ENCODE results near the gene CDAN1.

The CDAN1 gene

DNA sequence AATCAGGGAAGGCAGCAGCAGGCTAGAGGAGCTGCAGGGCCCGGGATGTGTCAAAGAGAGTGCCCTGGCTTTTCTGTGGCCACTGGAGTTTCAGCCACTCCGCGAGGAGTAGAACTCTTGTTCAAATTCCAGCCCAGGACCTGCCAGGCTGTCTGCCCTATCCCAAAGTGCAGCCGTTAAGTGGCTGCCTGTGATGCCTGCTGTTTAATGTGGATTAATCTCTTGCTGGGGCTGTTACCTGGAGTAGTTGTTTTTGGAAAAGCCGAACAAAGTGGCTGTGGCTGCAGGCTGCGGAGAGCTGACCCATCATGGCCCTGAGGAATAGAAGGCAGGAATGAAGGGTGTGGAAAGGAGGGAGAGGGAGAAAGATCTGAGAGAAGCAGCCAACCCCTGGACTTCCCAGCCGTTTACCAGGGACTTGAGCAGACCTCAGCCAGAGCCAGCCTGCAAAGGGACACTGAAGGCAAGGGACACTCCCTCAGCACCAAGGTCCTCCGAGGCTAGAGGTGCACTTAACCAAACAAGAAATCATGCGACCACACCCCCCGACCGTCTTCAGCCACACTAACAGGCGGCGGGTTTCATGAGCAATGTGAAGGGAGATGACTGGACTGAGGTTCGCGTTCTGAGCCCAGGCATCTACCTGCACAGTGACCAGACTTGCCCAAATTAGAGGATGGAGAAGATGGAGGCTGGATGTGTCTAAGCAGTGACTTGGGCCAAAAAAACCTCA lies 4.7 kb downstream of the CDAN1 start:
- DNase-seq: no peak

DNA sequence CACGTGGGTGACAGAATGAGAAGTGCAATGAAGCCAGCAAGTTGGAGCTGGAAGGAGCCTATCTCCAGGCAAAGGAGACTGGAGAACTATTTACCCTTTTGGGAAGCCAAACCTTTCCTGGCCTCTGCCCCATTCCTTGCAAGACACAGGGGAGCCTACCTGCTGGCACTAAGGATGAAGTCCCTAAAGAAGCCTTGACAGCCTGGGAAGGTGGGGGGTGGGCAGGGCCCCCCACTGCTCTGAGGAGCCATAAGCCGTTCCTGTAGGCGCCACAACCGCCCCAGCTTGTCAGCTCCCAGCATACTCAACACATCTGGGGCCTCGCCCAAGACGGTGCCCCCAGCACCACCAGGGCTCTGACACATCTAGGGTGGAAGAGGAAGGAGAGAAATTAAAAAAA lies 5.5 kb downstream of the CDAN1 start:
- no peak for DNase-seq

- DNase-seq: no peak
These were observed 6.4 kb downstream of the CDAN1 start for GRCh38 chr15:42730536-42730935.

DNA sequence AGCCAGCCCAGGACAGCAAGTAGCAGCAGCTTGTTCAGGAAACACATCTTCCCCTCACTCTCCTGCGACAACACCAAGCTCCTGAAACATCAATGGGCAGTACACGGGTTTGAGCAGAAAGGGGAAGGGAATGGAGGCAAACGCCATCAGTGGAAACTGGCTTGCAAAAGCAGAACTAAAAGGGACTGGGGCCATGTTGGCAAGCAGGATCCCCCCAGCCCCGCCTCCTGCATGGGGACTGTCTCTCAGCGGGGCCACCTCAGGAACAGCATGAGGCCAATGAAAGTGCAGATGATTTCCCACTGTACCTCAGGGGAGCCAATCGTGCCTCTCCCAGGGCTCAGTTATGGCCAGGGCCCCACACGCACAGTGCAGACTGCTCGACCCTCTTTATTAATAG lies 6.8 kb downstream of the CDAN1 start:
- DNase-seq: no peak

DNA sequence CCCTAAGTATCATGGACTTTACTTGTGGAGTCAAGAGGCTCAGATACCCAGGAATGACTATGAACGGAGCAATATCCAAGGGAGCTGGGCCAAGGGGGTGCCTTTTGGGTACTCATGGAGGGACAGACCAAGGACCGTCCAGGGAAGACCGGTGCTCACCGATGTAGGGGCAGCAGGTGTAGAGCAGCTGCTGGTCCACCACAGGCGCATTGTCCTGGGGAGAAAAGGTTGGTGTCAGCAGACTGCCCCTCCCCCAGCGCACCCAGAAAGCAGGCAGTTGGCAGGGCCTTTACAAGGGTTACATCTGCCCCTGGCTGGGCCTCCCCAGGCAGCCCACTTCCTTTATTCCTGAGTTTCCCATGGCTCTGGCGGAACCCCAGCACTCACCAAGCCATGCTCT lies 7.5 kb downstream of the CDAN1 start:
- no peak for DNase-seq

DNA sequence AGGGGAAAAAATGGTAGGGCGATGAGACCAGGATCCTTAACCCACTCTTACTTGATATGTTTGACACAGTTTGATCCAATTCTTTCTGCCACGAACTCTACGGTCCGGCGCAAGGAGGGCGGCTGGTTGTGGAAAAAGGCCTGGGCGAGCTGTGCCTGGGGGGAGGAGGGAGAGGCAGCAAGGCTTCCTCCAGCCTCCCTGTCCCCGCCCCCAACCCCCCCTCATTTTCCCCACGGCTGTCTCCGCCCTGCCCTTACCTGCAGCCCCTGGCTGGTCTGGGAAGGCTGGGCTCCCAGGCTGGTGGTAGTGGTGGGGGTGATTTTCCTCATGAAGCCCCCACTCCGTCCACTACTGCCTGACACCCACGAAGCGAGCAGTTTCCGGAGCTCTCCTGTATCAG lies 8.0 kb downstream of the CDAN1 start:
- DNase-seq: no peak

- no peak for DNase-seq
These were observed 8.4 kb downstream of the CDAN1 start for GRCh38 chr15:42728560-42728959.

- no peak for DNase-seq
These were observed 9.1 kb downstream of the CDAN1 start for GRCh38 chr15:42727750-42728381.

GRCh38 chr15:42726114-42726513 lies 10.8 kb downstream of the CDAN1 start:
- no peak for DNase-seq

DNA sequence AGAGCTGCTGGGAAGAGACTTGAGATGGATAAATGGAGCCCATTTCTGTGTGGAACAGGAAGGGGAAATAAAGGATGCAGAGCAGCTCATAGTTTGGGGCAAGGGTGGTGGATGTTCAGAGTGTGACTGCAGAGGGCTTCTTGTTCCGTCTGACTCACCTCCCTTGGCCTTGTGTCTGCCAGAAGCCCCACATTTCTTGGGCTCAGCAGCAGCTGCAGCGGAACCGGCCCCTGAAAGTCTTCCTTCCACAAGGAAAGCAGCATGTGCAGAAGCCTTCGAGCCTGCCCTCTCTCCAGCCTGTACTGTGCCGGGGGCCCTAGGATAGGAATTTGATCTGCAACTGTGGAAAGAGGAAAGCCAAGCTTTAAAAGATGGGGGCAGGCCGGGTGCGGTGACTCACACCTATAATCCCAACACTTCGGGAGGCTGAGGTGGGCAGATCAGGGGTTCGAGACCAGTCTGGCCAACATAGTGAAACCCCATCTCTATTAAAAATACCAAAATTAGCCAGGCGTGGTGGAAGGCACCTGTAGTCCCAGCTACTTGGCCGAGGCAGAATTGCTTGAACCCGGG lies 11.5 kb downstream of the CDAN1 start:
- no peak for DNase-seq

- no peak for DNase-seq
These were observed 12.7 kb downstream of the CDAN1 start for GRCh38 chr15:42724276-42724675.

- DNase-seq: no peak
These were observed 13.9 kb downstream of the CDAN1 start for GRCh38 chr15:42723068-42723467.

DNA sequence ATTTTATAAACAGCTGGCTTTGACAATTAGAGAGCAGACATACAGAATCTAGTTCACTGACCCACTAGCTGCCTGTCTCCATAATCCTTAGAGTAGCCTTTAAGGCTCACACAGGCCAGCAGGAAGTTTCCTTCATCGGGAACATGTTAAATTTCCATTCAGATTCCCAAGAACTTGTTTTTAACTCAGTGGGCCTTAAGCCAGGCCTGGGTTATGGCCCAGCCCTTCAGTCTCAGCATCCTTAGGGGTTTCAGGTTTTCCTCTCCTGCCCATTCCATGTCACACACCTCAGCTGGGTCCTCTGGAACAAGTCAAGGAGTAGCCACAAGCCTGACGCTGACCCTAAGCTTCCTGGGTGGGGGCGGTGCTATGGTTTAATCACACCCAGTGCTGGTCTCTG lies 15.0 kb downstream of the CDAN1 start:
- no peak for DNase-seq

- DNase-seq: no peak
These were observed 15.9 kb downstream of the CDAN1 start for GRCh38 chr15:42721016-42721415.

DNA sequence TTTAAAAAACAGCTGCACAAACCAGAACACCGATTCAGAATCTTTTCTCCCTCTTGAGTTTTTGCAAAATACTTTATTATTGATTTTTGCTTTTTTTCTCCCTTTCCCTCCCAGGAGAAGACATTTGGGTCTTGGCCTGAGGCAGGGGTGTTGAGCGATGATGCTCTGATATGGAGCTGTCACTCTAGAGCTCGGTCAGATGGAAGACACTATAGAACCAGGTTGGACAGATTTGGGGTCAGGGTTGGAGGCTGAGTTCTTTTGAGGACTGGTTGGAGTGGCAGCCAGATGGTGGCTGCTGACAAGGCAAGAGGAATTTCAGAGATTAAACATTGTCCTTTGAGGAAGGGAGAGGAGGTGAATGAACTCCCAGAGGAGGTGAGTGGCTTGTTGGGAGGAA lies 16.9 kb downstream of the CDAN1 start:
- no peak for DNase-seq

DNA sequence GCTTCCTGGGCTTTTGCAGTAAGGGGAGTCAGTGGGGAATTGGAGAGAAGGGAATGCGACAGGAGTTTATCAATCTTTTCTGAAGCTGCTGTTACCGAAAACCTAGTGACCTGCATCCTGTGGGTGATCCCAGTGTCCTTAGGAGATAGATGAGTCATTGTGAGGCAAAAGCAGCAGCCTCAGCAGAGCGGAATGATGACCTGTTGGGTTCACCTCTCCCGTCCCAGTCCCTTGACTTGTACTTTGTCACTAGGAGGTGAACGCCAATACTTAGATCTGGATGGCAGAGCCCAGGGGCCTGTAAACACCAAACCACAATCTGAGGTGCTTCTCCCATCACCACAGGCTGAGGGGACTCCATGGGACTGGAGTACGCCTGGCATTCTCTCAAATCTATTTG lies 17.9 kb downstream of the CDAN1 start:
- no peak for DNase-seq

DNA sequence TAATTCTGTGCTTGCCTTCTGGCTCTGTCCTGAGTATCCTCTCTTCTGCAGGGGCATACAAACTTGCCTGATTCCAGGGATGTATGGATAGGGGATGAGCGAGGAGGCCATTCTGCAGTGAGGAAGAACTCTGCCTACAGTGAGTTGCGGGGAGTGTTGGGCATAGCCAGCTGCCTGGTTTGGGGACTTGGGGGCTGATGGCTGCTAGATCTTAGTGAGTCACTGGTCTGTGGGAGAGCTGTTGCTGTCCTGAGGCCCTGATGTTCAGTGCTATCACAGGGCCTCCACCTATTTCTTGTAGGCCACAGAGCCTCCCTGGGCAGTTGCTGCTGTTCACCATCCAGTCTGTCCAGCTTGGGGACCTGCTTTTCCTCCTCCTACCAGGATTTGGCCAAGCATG lies 20.3 kb downstream of the CDAN1 start:
- no peak for DNase-seq

GRCh38 chr15:42716125-42716524 lies 20.8 kb downstream of the CDAN1 start:
- DNase-seq: no peak

- no peak for DNase-seq
These were observed 24.3 kb downstream of the CDAN1 start for GRCh38 chr15:42712584-42712983.

- DNase-seq: no peak
These were observed 25.2 kb downstream of the CDAN1 start for GRCh38 chr15:42711746-42712145.

DNA sequence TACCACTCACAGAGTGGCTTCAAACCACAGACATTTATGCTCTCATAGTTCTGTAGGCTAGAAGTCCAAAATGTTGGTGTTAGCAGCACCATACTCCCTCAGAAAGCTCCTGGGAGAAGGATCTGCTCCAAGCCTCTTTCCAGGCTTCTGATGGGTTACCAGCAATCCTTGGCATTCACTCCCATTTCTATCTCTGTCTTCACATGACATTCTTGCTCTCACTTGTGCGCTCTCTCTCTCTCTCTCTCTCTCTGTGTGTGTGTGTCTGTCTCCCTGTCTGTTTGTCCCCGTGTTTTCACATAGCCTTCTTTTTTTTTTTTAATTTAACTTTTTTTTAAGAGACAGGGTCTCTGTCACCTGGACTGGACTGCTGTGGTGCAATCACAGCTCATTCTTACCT lies 26.3 kb downstream of the CDAN1 start:
- no peak for DNase-seq

- DNase-seq: no peak
These were observed 28.9 kb downstream of the CDAN1 start for GRCh38 chr15:42707873-42708544.

GRCh38 chr15:42707068-42707467 lies 29.9 kb downstream of the CDAN1 start:
- DNase-seq: no peak

DNA sequence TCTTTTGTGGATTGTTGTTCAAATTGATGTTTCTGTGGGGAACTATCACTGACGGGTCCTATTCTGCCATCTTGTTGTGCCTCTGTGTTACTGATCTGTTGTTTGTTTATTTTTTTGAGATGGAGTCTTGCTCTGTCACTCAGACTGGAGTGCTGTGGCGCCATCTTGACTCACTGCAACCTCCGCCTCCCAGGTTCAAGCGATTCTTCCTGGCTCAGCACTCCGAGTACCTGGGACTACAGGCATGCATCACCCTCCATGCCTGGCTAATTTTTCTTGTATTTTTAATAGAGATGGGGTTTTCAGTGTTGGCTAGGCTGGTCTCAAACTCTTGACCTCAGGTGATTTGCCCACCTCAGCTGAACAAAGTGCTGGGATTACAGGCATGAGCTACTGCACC lies 31.6 kb downstream of the CDAN1 start:
- DNase-seq: no peak

Measured in activated CD4-positive, alpha-beta T cell treated with anti-CD3 and anti-CD28 coated beads, Interleukin-2, Interleukin-6, amounts not matched to agents 100 ng/mL and 50 ng/mL, durations not matched to agents 16 hours and 8 hours (primary cell).